SU-DHL-6 (cell line): ENCODE results near the gene TRMT10A.

Experiments used
- EZH2phosphoT487 ChIP-seq: fragments of 200-600 bp; sonication (generic), shearing (Covaris generic); conservative IDR thresholded peaks from 2 replicates; pipeline ENCODE4 v1.6.1; 2018; ENCODE audit warnings: mild to moderate bottlenecking, antibody characterized with exemption, low read length, moderate library complexity, mixed read lengths
- TF ChIP-seq, protein P1 (sequence below): fragments of 200-600 bp; sonication (generic); IDR thresholded peaks from one replicate; pipeline ENCODE4 v1.5.1; 2017; ENCODE audit warnings: antibody characterized with exemption, mild to moderate bottlenecking, low read length, moderate library complexity; ENCODE audit not compliant: insufficient read depth, poor library complexity, severe bottlenecking

DNA sequence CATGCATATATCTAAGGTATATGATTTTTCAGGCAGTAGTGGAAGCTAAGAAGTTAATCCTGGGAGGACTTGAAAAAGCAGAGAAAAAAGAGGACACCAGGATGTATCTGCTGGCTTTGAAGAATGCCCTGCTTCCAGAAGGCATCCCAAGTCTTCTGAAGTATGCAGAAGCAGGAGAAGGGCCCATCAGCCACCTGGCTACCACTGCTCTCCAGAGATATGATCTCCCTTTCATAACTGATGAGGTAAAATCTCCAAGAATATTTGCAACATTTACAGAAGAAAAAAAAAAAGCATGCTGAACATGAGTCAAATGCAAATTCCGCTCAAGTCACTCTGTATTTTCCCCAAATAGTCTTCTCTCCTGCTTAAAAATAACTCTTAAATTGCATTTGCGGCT, 42.9 kb upstream of the TRMT10A start:
- TF ChIP-seq, protein P1, sequence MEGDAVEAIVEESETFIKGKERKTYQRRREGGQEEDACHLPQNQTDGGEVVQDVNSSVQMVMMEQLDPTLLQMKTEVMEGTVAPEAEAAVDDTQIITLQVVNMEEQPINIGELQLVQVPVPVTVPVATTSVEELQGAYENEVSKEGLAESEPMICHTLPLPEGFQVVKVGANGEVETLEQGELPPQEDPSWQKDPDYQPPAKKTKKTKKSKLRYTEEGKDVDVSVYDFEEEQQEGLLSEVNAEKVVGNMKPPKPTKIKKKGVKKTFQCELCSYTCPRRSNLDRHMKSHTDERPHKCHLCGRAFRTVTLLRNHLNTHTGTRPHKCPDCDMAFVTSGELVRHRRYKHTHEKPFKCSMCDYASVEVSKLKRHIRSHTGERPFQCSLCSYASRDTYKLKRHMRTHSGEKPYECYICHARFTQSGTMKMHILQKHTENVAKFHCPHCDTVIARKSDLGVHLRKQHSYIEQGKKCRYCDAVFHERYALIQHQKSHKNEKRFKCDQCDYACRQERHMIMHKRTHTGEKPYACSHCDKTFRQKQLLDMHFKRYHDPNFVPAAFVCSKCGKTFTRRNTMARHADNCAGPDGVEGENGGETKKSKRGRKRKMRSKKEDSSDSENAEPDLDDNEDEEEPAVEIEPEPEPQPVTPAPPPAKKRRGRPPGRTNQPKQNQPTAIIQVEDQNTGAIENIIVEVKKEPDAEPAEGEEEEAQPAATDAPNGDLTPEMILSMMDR = no peak
- no peak for TF ChIP-seq EZH2phosphoT487
